GM18520 (cell line): ENCODE data around the gene HEY2.
"Not testable (repeated sequence)": the region's sequence is repeated elsewhere in the genome, so short reads cannot be mapped to it uniquely, and the experiment has no call there.

ENCODE experiments used
- ATAC-seq: cut with Tn5 transposase; IDR thresholded peaks from one replicate; pipeline ENCODE4 v1.9.1; 2021; ENCODE audit not compliant: unreplicated experiment

HEY2 gene

DNA sequence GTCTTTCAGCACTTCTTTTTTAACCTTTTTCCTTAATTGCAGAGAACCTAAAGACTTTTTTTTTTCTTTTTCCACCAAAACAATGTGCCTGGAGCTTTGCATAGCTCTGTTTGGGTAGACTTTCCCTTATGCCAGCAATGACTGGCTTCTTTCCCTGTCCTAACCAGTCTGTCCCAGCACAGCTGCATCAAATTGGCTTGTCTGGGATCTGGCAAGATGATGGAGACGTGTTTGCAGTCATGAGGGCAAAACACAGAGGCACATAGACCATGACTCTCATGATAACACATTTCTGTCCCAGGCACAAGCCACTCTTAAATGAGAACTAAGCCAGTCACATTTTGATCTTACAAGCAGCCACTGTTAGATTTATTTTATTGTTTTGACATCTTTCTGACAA lies 16.5 kb downstream of the HEY2 start:
- ATAC-seq: no peak

DNA sequence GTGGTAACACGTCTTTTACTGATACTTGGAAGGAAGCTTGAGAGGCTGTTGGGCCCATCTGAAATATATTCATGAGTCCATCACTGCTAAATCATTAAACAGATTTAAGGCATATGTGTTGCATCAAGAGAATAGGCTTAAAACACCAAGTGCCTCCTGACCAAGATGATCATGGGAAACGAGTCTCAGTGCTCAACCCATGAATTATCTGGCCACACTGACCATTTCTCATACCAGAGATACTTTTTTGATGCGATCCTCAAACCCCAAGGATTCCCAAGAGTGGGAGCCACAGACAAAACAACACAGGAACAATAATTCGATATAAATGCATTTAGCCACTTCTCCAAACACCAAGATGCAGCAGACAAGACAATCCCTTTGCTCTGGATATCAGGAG lies 17.2 kb downstream of the HEY2 start:
- no peak for ATAC-seq

DNA sequence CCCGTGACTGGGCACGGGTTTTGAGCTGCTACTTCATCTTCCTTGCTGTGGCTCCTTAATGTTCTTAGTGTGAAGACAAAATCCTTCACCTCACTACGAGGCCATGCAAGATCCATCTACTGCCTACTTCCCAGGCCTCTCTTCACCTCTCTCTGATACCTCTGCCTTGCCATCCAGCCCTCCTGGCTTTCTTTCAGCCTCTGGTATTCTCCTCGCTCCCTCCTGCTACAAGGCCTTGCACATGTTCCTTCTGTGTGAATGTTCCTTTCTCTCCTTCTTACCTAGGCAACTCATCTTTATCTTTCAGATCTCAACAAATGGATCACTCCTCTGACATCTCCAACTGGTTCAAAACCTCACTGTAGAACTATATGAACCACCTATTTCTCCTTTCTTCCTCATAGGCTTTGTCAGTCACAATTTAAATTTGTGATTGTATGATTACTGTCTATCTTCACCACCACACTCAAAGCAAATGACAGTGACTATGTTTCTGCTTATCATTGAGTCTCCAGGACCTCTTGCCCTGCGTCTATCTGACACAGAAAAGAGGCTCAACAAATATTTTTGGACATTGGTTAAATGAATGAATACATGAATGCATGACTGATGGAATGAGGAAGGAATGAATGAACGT lies 19.8 kb downstream of the HEY2 start:
- ATAC-seq: no peak

DNA sequence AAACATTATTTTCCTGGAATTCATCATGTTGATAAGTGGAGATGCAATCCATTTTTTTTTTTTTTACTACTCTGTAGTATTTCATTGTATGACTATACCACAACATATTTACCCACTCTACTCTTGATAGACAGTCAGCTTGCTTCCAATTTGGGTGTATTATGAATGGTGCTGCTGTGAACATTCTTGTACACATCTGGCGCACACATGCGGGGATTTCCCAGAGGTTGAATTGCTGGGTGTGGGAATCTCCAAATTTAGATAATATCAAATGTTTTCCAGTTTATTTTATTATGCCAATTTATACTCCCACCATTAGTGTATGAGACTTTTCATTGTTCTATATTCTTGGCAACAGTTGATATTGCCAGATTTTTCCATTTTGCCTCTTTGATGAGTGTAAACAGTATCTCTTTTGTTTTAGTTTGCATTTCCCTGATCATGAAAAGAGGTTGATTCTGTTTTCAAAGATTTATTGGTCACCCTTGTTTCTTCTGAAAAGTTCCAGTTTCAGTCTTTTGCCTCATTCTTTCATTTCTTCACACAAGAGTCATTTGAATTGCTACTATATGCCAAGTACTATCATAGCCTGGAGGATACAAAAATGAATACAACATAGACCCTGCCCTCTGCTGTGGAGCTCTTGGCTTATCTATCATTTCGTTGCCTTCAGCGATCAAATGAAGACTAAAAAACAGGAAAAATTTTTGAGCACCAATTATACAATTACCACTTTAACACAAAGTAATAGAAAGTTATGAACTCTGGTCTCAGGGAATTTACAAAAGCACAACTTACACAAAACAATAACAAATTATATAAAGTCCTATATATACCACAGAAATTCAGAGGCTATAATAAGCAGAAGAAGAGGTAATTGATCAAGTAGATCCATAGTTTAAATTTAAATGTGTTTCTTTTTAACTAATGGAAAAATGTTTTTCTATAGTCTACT lies 24.2 kb downstream of the HEY2 start:
- no peak for ATAC-seq

DNA sequence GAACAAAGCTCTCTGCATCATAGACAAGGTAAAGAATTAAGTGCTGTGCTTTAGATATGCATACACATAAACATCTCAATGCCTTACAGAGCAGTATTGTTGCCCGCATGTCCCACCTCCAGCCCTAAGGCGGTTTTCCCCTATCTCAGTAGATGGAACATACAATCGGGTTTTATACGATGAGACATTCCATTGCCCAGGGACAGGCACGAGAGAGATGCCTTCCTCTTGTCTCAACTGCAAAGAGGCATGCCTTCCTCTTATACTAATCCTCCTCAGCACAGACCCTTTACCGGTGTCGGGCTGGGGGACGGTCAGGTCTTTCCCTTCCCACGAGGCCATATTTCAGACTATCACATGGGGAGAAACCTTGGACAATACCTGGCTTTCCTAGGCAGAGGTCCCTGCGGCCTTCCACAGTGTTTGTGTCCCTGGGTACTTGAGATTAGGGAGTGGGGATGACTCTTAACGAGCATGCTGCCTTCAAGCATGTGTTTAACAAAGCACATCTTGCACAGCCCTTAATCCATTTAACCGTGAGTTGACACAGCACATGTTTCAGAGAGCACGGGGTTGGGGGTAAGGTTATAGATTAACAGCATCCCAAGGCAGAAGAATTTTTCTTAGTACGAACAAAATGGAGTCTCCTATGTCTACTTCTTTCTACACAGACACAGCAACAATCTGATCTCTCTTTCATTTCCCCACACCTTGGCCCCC lies 26.8 kb downstream of the HEY2 start:
- not testable (repeated sequence) for ATAC-seq

DNA sequence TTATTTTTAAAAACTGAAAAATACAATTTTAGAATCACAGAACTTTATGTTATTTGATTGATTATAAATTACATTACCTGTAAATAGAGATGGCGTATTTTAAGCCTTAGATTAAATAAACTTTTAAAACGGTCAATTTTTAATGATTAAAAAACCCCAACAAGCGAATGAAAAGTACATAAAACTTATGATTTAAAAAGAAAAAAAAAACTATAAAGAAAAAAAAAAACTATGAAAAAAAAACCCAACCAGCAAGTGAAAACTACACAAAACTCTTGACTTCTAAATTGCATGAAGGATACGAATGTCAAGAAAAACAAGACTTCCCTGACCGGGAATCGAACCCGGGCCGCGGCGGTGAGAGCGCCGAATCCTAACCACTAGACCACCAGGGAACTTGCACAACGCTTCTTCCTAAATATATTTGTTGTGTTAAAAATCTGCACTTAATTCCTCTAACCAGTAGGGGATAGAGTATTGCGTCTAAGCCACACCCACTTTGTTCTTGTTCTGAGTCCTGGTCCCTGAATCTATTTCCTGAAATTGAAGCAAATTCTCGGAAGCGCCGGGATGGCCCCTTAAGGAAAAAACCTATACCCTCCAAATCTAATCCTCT lies 30.6 kb downstream of the HEY2 start:
- ATAC-seq: peak; percentile 85

DNA sequence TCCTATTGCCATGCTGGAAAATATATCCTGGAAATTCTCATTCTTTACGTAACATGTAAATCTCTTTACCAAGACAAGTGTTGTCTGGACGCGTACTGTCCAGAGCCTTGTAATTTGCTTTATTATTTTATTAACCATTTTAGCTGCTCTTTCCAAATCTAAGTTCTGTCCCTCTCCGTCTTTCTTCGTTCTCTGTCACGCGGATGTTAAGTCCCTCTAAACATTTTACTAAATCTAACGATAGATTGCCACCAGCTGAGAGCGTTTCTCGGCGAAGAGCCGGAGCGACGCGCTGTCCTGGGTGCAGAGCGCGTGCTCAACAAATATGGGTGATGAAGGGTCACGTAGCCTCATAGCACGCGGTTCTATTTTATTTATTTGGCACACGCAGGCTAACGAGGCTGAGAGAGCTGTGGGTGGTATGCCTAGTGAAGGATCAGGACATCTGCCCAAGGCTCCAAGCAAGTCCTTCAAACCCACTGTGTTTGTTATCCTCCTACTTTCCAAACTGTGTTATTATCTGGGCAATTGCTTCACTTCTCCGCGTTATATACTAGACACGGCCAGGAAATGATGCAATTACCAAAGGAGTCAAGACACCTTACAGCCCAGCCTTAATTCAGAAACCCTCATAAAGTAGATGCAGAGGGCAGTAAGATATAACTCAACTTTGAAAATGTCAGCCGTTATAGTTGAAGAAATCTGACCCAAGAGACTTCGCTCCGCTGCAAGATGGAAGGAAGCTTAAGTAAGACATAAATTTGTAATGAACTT lies 31.3 kb downstream of the HEY2 start:
- ATAC-seq: peak; percentile 39

DNA sequence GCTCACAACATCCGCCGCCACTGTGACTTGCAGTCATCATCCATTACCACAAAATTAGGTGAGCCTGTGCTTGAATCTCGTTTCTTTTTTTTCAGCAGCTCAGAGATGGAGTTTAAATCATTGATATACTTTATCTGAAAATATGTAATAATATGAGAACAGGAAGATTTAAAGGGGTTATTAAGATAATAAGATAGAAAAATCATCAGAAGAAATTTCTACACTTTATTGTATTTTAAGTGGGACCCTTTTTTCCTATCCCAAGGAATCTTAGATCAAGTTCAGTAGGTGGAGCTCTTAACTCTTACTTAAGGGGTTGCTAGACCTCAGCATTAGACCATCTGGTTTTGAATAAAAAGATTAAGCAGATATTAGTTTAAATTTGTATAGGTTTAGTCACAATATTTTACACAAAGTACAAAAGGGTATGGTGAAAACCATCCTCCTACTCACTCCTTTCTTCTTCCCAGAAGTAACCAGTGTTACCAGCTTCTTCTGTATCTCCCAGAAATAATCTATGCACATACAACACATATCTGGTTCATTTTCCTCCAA lies 32.0 kb downstream of the HEY2 start:
- ATAC-seq: peak; percentile 20

DNA sequence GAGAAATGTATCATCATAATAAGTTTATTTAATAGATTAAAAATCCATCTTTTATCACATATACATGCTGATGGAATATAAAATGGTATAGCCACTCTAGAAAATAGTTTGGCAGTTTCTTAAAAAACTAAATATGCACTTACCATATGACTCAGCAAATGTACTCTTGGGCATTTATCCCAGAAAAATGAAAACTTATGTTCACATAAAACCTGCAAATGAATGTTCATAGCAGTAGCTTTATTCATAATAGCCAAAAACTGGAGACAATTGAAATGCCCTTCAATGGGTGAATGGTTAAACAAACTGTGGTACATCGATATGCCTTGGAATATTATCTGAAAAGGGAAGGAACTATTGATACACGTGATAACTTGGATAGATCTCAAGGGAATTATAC lies 34.9 kb downstream of the HEY2 start:
- no peak for ATAC-seq

DNA sequence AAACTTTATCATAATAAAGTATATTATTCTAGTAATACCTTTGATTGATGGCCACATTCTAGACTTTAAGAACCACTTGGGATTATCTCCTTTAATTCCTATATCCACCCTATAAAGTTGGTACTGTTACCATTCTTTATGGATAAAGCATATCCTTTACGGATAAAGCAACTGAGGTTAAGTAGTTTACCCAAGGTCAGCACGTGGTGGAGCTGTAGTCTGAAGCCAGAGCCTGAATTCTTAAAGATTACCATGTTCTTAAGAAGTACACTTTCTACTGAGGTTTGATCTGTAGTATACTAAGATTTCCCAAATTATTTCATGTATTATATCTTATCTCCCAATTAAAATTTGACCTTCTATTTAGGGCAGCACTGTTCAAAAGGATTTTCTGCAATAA lies 38.4 kb downstream of the HEY2 start:
- no peak for ATAC-seq

DNA sequence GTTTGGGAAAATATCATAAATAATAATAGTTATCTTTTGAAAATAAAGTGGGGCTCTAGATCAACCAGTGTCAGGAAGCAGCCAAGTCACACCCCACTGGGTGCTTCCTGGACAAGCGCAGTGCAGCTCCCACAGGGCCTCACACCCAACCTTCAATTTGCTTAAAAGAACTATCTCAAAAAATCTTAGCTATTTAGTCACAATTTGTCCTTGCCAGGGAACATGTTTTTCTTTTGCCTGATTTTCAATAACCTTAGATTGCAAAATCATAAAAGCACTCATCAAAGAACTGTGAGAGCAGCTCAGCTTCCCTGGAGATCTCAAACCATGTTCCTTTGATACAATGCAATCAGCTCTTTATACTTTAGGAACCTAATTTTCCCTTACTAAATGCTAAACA lies 39.7 kb downstream of the HEY2 start:
- ATAC-seq: no peak

DNA sequence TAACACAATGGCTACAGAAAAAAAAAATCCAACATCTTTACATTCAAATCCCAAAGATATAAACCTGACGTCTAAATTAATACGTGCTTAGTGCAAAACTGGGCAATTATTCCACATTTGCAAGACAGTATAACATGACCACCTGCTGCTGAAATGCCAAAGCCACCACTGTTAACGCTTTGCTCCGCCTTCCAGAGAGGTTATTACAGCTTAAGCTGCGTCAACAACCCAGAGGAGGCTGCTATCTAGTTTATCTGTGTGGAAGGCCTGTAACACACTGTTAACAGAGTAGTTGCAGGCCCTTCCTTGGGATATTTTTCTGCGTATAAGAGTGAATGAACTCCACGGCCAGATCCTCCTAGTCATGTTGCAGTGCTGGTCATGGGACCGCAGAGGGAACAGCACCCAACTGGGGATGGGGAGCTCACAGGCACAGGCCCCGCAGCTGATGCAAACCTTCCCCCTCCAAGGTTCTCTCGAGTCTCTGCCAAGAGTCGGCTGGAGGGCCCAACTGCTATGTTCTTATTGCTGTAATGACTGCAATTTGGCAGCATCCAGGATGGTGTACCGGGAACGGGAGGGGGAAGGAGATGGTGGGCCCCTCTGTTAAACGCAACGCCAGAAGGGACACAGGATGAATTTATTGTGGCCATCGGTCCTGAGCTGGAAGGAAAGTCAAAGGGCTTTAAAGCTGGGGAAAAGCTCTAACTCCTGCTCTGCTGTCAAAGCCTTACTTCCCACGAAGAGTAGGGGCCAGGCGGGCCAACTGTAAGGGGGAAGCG lies 40.3 kb downstream of the HEY2 start:
- ATAC-seq: no peak

DNA sequence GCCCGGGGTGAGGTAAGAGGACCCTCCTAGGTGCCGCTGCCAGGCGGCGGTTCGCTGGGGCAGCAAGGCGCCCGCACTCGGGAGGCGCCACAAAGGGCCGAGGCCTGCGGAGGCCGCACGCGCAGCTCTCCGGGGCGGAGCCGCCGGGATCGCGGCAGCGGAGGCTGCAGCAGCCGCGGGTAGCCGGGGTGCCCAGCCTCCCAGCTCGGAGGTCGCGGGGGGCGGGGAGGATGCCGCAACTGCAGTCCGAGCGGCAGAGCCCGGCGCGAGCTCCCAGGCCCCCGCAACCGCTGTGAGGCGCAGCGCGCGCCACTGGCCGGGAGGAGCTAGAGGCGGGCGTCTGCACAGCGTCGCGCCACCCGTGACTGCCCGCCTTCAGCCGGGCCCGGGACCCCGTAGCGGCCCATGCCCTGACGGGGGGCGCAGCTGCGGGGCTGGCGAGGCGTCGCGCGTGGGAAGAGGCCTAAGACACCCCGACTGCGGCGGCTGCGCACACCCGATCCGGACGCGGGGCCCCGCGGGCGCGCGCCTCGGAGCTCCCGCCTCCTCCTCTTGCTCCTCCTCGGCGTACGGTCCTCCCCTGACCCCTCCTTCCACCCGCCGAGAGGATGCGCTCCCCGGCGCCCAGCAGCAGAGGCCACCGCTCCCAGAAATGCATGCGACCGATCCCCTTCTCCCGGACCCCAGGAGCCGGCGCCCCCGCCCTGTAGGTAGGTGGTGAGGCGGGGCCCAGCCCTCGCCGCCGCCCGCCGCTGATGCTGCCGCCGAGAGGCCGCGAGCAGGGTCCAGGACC lies 41.1 kb downstream of the HEY2 start, which contains the start of gene NCOA7:
NCOA7 (plus strand) TSS at position 603 of the 793 bp plus-strand sequence. CDS start 24,395 bp downstream, outside the sequence.
- ATAC-seq: peak; percentile 64

DNA sequence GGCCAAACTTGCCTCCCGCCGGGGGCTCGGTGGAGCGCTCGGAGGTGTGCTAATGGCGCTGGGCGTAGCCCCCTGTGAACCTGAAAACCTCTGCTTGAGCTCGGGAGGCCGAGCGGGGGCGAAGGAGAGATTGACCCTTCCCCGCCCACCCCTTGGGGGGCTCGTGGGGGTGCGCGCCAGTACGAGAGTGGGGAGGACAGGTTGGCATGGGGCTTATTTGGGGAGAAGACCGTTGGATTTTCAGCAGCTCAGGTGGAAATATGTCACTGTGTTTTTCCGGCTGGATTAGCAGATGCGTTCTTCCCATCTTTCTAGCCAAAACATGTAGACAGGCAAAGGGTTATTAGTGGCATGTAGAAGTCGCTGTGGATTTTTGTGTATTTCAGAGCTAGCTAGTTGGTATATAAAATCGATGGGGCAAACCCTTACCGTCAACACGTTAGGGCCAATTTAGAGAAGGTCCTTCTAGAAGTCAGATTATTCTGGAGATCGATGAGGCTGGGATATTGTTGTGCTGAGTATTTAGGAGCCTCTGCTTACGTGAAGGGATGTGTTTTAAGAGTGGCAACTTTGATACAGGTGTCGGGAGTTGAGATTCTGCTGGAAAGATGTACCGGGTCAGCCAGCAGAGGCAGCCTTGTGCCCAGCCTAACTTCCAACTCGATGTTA lies 41.9 kb downstream of the HEY2 start:
- peak; percentile 13 for ATAC-seq

DNA sequence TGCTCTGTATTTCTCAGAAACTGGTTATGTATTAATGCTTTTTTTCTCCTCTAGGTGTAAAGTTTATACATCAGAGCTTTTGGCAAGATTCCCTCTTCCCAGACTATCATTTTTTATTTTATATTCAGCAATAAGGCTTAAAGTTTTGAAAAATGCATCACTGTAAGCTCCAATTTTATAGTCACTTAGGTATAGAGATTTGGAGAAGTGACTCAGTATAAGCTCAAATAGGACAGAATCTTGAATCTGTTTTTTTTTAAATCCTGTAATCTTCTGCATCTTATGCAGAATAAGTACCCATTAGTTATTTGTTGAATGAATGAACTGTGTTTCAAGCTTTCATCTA lies 42.4 kb downstream of the HEY2 start:
- no peak for ATAC-seq

DNA sequence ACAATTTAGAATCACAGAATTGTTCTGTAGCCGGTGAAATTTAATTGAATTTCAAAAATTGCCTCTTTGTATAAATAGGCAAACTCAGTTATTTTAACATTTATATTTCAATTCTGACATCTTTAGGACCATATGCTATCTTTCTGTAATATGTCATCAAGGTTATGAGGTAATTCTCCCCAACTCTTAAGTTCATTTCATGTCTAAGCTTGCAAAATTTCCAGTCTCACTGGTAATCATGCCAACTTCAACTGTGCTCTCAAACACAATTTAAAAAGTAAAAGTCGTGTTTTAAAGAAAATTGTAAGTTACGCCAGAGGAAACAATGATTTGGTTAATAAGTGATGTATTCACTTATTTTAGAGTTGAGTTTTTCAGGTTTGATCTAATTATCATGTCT lies 42.7 kb downstream of the HEY2 start:
- no peak for ATAC-seq

DNA sequence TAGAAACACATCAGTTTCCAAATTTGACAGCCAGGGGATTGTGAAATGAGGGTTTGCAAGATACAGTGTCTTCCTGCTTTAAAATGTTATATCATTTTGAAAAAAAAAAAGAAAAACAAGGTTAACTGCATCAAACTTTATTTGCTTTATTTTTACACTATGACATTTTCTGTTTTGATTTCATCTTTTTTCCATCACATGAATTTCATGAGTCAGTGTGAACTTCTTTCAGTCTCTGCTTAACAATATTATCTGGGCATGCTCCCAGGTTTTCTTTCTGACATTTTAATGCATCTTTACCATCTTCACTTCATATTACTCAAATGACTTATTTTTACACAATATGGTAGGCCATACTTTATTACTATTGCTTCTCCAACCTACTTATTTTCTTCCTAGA lies 43.2 kb downstream of the HEY2 start:
- ATAC-seq: no peak

DNA sequence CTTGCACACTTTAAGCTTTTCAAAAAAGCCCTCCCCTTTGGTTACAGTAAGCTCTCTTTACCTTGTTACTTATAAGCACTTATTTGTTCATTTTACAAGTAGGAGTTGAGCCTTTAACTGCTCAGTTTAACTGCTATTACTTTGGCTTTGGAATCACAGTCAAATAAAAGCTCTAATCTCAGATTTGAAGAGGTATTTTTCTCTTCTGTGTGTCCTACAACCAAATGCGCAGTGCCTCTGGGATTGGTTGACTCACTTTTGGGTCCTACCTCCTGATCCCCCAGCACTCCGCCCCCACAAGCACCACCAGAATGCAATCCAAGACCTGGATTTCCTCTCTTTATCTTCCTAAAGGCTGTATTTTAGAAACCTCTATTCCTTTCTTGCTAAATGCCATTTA lies 43.8 kb downstream of the HEY2 start:
- ATAC-seq: no peak
